ENCODE measurements around the gene ATP5F1A.
A peak's percentile ranks its signal among the peaks of the same experiment; 100 is the strongest.
"Not testable (repeated sequence)": the region's sequence is repeated elsewhere in the genome, so short reads cannot be mapped to it uniquely, and the experiment has no call there.

The ATP5F1A gene

DNA sequence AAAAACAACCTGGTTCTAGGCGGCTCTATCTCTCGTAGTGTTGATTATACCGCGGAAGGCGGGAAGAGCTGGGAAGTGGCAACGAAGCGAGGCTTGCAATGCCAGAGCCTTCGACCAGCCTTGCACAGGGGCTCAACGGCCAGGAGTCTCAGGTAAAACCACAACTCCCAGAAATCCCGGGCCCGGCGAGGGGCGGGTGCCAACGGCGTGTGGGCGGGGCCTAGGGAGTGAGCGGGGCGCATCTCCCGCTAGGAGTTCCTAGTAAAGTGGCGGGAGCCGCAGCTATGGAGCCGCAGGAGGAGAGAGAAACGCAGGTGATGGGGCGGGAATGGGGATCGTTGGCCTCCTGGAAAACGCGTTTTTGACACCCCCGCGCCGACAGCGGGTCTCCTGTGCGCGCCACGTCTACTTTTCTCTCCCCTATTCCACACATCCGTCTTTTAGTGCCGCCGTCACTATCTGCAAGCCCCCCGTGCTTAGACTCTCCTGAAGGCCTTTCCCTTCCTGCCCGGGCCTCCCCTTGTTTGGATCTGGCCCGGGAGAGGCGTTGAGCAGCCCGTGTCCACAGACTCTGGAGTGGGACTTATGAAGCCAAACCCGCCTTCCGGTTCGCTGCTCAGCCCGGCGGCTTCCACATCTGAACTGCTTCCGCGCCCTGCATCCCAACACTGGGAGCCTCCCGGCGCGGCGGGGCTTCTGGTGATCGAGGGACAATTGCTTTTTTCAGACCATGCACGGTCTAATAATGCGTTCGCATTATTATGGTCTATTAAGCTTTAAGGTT, 6.2 kb upstream of the ATP5F1A start, which contains the start of gene HAUS1:
HAUS1 (plus strand) TSS at position 258 of the 784 bp plus-strand sequence; CDS start at position 285, 27 bp downstream.
- H3K9ac ChIP-seq (ENCODE audit: low read depth, low read length), result peak within 1 kb of the TSS; percentile 93
- peaks cover 28% of the 10 kb centered on the region for H3K36me3 ChIP-seq (ENCODE audit: insufficient read depth, low read depth, low read length)
- H3K4me3 ChIP-seq (ENCODE audit: low read length), result peak within 1 kb of the TSS; percentile 89
- H3K27me3 ChIP-seq (ENCODE audit: insufficient read depth, low read length), result no peaks in the 10 kb centered on the region
- no peaks in the 10 kb centered on the region for H3K4me1 ChIP-seq (ENCODE audit: insufficient read depth, low read length)
- no peaks in the 10 kb centered on the region for H3K9me3 ChIP-seq (ENCODE audit: insufficient read depth, low read depth, low read length)
- peak within 1 kb of the TSS; percentile 77 for H3K27ac ChIP-seq (ENCODE audit: low read length)

DNA sequence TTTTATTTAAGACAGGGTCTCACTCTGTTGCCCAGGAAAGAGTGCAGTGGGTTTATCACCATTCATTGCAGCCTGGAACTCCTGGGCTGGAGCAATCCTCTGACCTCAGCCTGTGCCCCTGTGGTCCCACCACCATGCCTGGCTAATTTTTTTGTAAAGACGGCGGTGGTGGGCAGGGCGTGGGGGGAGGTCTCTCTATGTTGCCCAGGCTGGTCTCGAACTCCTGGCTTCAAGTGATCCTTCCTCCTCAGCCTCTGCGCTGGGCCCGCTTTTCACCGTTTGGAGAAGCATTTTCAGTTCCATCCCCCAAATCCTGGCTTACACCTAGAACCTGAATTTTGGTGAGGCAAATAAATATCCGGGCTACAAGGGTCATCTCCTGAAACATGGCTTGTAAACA, 1.4 kb upstream of the ATP5F1A start:
- peaks cover 7% of the 10 kb centered on the region; the same call in 1 of the 2 replicates for H3K4me1 ChIP-seq (ENCODE audit: insufficient read depth, low read length)
- H3K36me3 ChIP-seq (ENCODE audit: insufficient read depth, low read depth, low read length), result peaks cover 19% of the 10 kb centered on the region
- no peaks in the 10 kb centered on the region for H3K27me3 ChIP-seq (ENCODE audit: insufficient read depth, low read length)
- H3K4me3 ChIP-seq (ENCODE audit: low read length), result no peak overlapping the region
- H3K27ac ChIP-seq (ENCODE audit: low read length), result no peak overlapping the region
- no peaks in the 10 kb centered on the region for H3K9me3 ChIP-seq (ENCODE audit: insufficient read depth, low read depth, low read length)
- no peak overlapping the region for H3K9ac ChIP-seq (ENCODE audit: low read depth, low read length)

DNA sequence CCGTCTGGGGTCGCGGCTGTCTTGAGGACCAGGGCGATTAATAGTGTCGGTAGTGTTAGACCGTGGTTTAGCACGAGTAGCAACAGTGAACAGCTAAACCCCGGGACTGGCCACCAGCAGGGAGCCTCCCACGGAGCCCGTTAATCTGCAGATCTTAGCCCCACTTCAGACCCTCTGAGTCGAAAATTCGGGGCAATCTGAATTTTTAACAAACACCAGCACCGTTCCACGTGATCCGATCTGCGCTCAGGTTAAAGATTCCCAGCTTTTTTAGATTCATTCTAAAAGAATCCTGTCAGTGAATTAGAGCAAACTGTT, 479 bp upstream of the ATP5F1A start:
- Histone ChIP-seq H3K4me1 (ENCODE audit: insufficient read depth, low read length) (peaks cover 7% of the 10 kb centered on the region; the same call in 1 of the 2 replicates), H3K27ac (ENCODE audit: low read length) (peak overlapping the region; percentile 84), H3K9me3 (ENCODE audit: insufficient read depth, low read depth, low read length) (no peaks in the 10 kb centered on the region), H3K4me3 (ENCODE audit: low read length) (peak overlapping the region; percentile 99), H3K36me3 (ENCODE audit: insufficient read depth, low read depth, low read length) (peaks cover 28% of the 10 kb centered on the region), H3K27me3 (ENCODE audit: insufficient read depth, low read length) (no peaks in the 10 kb centered on the region), H3K9ac (ENCODE audit: low read depth, low read length) (peak overlapping the region; percentile 90)

DNA sequence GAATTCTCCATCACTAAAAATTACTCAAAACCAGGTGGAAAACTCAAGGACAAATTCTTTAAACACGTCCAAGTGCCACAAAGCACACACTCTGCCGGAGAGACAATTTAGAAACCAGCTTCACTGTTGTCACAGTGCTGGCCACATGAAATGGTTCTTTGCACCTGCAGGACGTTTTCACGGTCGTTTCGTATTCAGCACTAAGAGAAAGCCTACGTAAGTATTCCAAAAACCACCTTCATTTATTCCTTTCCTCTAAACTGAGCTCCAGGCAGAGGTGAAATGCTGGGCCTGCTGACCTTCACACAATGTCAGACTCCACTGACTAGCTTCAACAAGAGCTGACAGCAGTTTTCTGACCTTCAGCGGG, 680 bp downstream of the ATP5F1A start:
- Histone ChIP-seq H3K27ac (ENCODE audit: low read length) (peak overlapping the region; percentile 92), H3K4me3 (ENCODE audit: low read length) (peak overlapping the region; percentile 99), H3K9ac (ENCODE audit: low read depth, low read length) (peak overlapping the region; percentile 99), H3K9me3 (ENCODE audit: insufficient read depth, low read depth, low read length) (no peaks in the 10 kb centered on the region), H3K36me3 (ENCODE audit: insufficient read depth, low read depth, low read length) (peaks cover 39% of the 10 kb centered on the region), H3K4me1 (ENCODE audit: insufficient read depth, low read length) (peaks cover 7% of the 10 kb centered on the region; the same call in 1 of the 2 replicates), H3K27me3 (ENCODE audit: insufficient read depth, low read length) (no peaks in the 10 kb centered on the region)

DNA sequence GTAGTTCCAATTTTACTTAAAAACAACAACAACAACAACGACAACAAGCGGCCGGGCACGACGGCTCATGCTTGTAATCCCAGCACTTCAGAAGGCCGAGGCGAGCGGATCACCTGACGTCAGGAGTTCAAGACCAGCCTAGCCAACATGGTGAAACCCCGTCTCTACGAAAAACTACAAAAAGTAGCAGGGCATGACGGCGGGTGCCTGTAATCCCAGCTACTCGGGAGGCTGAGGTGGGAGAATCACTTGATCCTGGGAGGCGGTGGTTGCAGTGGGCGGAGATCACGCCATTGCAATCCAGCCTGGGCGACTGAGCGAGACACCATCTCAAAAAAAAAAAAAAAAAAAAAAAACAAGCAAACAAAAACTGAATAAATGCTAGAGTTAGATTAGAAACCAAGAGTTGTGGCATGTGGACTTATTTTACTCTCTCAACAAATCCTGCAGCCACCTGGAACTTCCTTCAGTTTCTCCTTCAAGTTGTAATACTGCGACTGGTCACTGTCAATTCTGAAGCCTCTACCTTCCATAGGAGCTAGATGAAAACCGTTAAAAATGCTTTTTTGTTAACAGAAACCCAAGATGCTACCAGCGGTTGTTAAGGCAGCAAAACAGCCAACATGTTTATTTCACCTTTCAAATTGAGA, 1.3 kb downstream of the ATP5F1A start:
- H3K9me3 ChIP-seq (ENCODE audit: insufficient read depth, low read depth, low read length), result no peaks in the 10 kb centered on the region
- H3K4me3 ChIP-seq (ENCODE audit: low read length), result peak overlapping the region; percentile 99
- H3K9ac ChIP-seq (ENCODE audit: low read depth, low read length), result peak overlapping the region; percentile 99
- H3K4me1 ChIP-seq (ENCODE audit: insufficient read depth, low read length), result peaks cover 7% of the 10 kb centered on the region; the same call in 1 of the 2 replicates
- no peak overlapping the region for H3K27ac ChIP-seq (ENCODE audit: low read length)
- H3K27me3 ChIP-seq (ENCODE audit: insufficient read depth, low read length), result no peaks in the 10 kb centered on the region
- peaks cover 45% of the 10 kb centered on the region for H3K36me3 ChIP-seq (ENCODE audit: insufficient read depth, low read depth, low read length)

DNA sequence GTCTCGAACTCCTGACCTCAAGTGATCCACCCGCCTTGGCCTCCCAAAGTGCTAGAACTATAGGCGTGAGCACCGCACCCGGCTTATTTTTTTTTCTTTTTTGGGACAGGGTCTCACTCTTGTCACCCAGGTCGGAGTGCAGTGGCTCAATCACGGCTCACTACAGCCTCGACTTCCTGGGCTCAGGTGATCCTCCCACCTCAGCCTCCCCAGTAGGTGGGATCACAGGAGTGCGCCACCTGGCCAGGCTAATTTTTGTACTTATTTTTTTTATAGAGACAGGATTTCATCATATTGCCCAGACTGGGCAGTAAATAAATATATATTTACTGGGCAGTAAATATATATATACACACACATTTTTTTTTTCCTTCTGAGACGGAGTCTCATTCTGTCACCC, 2.6 kb downstream of the ATP5F1A start:
- Histone ChIP-seq H3K9me3 (ENCODE audit: insufficient read depth, low read depth, low read length) (no peaks in the 10 kb centered on the region), H3K27ac (ENCODE audit: low read length) (no peak overlapping the region), H3K4me3 (ENCODE audit: low read length) (no peak overlapping the region), H3K27me3 (ENCODE audit: insufficient read depth, low read length) (no peaks in the 10 kb centered on the region), H3K4me1 (ENCODE audit: insufficient read depth, low read length) (peaks cover 7% of the 10 kb centered on the region; the same call in 1 of the 2 replicates), H3K9ac (ENCODE audit: low read depth, low read length) (no peak overlapping the region), H3K36me3 (ENCODE audit: insufficient read depth, low read depth, low read length) (peaks cover 57% of the 10 kb centered on the region)

DNA sequence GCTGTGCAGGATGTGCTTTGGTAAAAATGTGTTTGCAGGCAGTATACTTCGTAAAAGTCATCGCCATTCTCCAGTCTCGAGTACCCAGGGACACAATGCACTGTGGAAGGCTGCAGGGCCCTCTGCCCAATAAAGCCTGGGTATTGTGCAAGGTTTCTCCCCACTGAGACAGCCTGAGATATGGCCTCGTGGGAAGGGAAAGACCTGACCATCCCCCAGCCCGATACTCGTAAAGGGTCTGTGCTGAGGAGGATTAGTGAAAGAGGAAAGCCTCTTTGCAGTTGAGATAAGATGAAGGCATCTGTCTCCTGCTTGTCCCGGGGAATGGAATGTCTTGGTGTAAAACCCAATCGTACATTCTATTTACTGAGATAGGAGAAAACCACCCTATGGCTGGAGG, 9.6 kb downstream of the ATP5F1A start:
- H3K4me3 ChIP-seq (ENCODE audit: low read length); H3K27me3 ChIP-seq (ENCODE audit: insufficient read depth, low read length); H3K9ac ChIP-seq (ENCODE audit: low read depth, low read length); H3K27ac ChIP-seq (ENCODE audit: low read length); H3K9me3 ChIP-seq (ENCODE audit: insufficient read depth, low read depth, low read length); H3K4me1 ChIP-seq (ENCODE audit: insufficient read depth, low read length): not testable (repeated sequence)
- peaks cover 99% of the 10 kb centered on the region for H3K36me3 ChIP-seq (ENCODE audit: insufficient read depth, low read depth, low read length)

DNA sequence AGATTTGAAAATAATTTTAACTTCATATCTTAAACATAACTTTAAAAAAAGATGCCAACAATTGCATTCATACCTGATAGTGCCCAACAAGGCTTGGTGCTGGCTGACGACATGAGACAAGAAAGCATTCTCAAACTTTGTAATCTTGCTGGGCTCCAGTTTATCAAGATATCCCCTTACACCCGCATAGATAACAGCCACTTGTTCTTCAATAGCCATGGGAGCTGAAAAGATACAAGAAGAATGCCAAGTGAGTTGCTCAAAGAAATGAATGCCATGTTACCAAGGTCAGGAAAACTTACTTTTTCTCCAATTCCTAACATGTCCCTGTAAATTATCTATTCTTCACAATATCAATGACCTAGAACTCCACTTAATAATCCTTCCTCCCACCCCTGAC, 13.7 kb downstream of the ATP5F1A start:
- no peaks in the 10 kb centered on the region for H3K9me3 ChIP-seq (ENCODE audit: insufficient read depth, low read depth, low read length)
- H3K4me1 ChIP-seq (ENCODE audit: insufficient read depth, low read length), result no peaks in the 10 kb centered on the region
- H3K36me3 ChIP-seq (ENCODE audit: insufficient read depth, low read depth, low read length), result peaks cover 96% of the 10 kb centered on the region
- H3K4me3 ChIP-seq (ENCODE audit: low read length), result no peak overlapping the region
- no peak overlapping the region for H3K9ac ChIP-seq (ENCODE audit: low read depth, low read length)
- H3K27ac ChIP-seq (ENCODE audit: low read length), result no peak overlapping the region
- H3K27me3 ChIP-seq (ENCODE audit: insufficient read depth, low read length), result no peaks in the 10 kb centered on the region

DNA sequence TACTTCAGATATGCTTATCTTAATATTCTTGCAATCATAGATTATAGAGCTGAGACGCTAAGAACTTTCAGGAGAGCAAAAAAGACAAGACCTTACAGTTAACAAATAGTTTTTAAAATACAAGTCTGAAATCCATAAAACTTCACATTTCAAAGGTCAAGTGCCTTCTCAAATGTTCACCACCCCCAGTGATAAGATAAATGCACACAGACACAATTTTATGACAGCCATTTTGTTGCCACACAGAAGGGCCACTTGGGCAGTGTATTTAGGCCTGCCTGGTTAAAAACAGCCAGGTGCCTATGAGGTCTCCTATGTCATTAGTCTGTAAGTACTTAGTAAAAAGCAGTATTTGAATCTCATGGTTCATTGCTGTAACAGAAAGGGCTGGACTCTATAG, 17.9 kb downstream of the ATP5F1A start:
- no peaks in the 10 kb centered on the region for H3K4me1 ChIP-seq (ENCODE audit: insufficient read depth, low read length)
- H3K36me3 ChIP-seq (ENCODE audit: insufficient read depth, low read depth, low read length), result peaks cover 66% of the 10 kb centered on the region
- no peak overlapping the region for H3K9ac ChIP-seq (ENCODE audit: low read depth, low read length)
- H3K4me3 ChIP-seq (ENCODE audit: low read length), result no peak overlapping the region
- no peaks in the 10 kb centered on the region for H3K9me3 ChIP-seq (ENCODE audit: insufficient read depth, low read depth, low read length)
- H3K27me3 ChIP-seq (ENCODE audit: insufficient read depth, low read length), result no peaks in the 10 kb centered on the region
- H3K27ac ChIP-seq (ENCODE audit: low read length), result no peak overlapping the region

DNA sequence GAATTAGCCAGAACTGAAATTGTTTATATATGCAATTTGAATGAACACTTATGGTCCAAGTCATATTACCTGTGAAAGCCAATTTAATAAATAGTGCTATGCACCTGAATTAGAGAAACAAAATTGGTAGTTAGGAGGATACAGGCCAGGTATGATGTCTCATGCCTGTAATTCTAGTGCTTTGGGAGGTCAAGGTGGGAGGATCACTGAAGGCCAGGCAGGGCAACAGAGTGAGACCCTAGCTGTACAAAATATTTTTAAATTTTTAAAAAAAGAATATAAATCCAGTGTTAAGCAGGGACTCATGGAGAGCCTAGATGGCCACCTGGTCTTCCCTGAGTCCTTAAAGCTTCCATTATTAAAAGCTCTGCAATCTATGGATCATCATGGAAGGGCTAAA, 18.8 kb downstream of the ATP5F1A start:
- no peaks in the 10 kb centered on the region for H3K27me3 ChIP-seq (ENCODE audit: insufficient read depth, low read length)
- no peak overlapping the region for H3K9ac ChIP-seq (ENCODE audit: low read depth, low read length)
- peaks cover 58% of the 10 kb centered on the region for H3K36me3 ChIP-seq (ENCODE audit: insufficient read depth, low read depth, low read length)
- no peaks in the 10 kb centered on the region for H3K4me1 ChIP-seq (ENCODE audit: insufficient read depth, low read length)
- no peak overlapping the region for H3K27ac ChIP-seq (ENCODE audit: low read length)
- no peaks in the 10 kb centered on the region for H3K9me3 ChIP-seq (ENCODE audit: insufficient read depth, low read depth, low read length)
- H3K4me3 ChIP-seq (ENCODE audit: low read length), result no peak overlapping the region

DNA sequence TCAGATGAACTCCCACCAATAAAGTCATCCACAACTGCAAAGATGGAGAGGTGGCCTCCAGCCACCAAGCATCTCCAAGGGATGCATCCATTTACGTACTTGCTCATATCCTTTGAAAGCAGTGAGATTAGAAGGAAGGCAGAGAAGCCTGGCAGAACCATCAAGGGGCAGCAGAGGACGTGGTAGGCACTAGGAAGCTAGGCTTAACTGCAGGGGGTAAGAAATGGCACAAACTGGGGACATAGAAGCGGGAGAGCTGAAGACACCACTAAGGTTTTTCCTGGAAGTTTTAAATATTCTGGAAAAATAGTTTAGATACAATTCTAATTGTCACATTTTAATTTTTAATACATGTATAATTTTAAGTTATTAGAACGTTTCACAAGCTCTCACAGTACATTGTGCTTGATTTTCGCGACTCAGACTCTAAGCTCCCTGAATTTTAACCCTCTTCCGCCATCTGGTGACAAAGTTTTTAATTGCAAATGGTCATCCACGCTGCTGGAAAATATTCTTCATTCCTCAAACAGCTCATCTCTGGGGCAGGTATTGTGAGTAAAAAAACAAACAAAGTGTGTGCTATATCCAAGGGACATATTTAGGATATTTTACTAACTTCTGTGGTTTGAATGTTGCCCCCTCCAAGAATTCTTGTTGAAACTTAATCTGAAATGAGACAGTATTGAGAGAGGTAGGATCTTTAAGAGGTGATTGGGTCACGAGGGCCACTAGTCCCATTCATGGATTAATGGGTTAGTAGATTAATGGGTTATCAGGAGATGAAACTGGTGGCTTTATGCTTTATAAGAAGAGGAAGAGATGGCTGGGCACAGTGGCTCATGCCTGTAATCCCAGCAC, 24.4 kb downstream of the ATP5F1A start:
- Histone ChIP-seq H3K9me3 (ENCODE audit: insufficient read depth, low read depth, low read length) (no peaks in the 10 kb centered on the region), H3K9ac (ENCODE audit: low read depth, low read length) (no peak overlapping the region), H3K27ac (ENCODE audit: low read length) (no peak overlapping the region), H3K4me1 (ENCODE audit: insufficient read depth, low read length) (no peaks in the 10 kb centered on the region), H3K27me3 (ENCODE audit: insufficient read depth, low read length) (peaks cover 43% of the 10 kb centered on the region), H3K4me3 (ENCODE audit: low read length) (no peak overlapping the region), H3K36me3 (ENCODE audit: insufficient read depth, low read depth, low read length) (peaks cover 5% of the 10 kb centered on the region)
